Colonic mucosa (tissue), 4 donors: ENCODE data around the gene GARIN5A. TPM values are rescaled to one million over a fixed set of nuclear protein-coding genes. Genes with fewer than 3 reads are reported as not detected.

Source experiments
- DNase-seq: peaks from one replicate; pipeline ENCODE4 v3.0.0-alpha.2; 2020
- H3K27ac ChIP-seq: fragments of 200-600 bp; one replicate; pipeline ENCODE4 v1.8.0; 2021
- H3K27me3 ChIP-seq: fragments of 200-600 bp; one replicate; pipeline ENCODE4 v1.8.0; 2021
- H3K36me3 ChIP-seq: fragments of 200-600 bp; one replicate; pipeline ENCODE4 v1.8.0; 2021
- H3K4me1 ChIP-seq: fragments of 200-600 bp; one replicate; pipeline ENCODE4 v1.8.0; 2021; ENCODE audit warnings: mild to moderate bottlenecking
- H3K4me3 ChIP-seq: fragments of 200-600 bp; one replicate; pipeline ENCODE4 v1.8.0; 2021
- H3K9ac ChIP-seq, 2 donors: one replicate each; pipeline ENCODE4 v1.7.0; 2013; ENCODE audit warnings: control low read depth in 2 of 2, low read depth in 2 of 2, low read length in 2 of 2
- H3K9me3 ChIP-seq: fragments of 200-600 bp; one replicate; pipeline ENCODE4 v1.8.0; 2021
- intact Hi-C: fragments of 100-400 bp; cut with DNase I; formaldehyde crosslinking; loops from one replicate; pipeline ENCODE4 v1.14.1; 2022
- total RNA-seq, 2 donors: library from RNA; stranded (reverse); fragmentation: NEBNext Ultra II Directional in 1 of 2; extraction: Animal tissue kit (Norgen Biotek cat#: 25700) in 1 of 2; gene quantifications; one replicate each; pipeline ENCODE4 v1.2.1, GENCODE V29; 2021
- TF ChIP-seq, protein P1 (sequence below): fragments of 200-600 bp; IDR thresholded peaks from one replicate; pipeline ENCODE4 v1.8.0; 2022; ENCODE audit warnings: antibody characterized with exemption, mild to moderate bottlenecking
- donor health status: healthy.
- donor health status: DM: no; HTN: no; CAD: no.
- donor health status: DM: no; HTN: no; CAD: no.

GARIN5A gene
- total RNA-seq, 2 donors from 2014 or later: 2.1 to 4.4 TPM

DNA sequence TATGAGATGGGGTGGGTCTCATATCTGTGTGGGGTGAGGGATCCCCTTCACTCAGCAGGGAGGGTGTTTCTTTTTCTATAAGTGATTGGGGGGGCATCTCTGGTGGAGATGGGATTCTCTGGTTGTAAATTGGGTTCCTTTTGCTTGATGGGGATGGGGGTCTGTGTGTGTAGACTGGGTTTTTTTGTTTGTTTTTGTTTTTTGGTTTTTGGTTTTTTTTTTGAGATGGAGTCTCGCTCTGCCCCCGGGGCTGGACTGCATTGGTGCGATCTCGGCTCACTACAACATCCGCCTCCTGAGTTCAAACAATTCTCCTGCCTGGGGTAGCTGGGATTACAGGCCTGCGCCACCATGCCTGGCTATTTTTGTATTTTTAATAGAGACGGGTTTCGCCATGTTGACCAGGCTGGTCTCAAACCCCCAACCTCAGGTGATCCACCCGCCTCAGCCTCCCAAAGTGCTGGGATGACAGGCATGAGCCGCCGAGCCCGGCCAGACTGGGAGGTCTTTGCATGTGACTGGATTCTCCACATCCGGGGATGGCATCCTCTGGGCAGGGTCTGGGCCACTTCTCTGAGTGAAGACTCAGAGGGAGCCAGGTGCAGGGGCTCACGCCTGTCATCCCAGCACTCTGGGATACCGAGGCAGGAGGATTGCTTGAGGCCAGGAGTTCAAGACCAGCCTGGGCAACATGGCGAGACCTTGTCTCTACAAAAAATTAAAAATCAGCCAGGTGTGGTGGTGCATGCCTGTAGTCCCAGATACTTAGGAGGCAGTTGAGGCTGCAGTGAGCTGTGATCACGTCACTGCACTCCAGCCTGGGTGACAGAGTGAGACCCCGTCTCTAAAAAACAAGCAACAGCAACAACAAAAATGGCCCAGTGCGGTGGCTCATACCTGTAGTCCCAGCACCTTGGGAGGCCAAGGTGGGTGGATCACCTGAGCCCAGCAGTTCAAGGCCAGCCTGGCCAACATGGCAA is 43.2 kb downstream of the GARIN5A start:
- no peaks in the 10 kb centered on the region for H3K4me1 ChIP-seq
- H3K27me3 ChIP-seq: peaks cover 14% of the 10 kb centered on the region
- H3K27ac ChIP-seq: no peak overlapping the region
- no peaks in the 10 kb centered on the region for H3K36me3 ChIP-seq
- TF ChIP-seq, protein P1, sequence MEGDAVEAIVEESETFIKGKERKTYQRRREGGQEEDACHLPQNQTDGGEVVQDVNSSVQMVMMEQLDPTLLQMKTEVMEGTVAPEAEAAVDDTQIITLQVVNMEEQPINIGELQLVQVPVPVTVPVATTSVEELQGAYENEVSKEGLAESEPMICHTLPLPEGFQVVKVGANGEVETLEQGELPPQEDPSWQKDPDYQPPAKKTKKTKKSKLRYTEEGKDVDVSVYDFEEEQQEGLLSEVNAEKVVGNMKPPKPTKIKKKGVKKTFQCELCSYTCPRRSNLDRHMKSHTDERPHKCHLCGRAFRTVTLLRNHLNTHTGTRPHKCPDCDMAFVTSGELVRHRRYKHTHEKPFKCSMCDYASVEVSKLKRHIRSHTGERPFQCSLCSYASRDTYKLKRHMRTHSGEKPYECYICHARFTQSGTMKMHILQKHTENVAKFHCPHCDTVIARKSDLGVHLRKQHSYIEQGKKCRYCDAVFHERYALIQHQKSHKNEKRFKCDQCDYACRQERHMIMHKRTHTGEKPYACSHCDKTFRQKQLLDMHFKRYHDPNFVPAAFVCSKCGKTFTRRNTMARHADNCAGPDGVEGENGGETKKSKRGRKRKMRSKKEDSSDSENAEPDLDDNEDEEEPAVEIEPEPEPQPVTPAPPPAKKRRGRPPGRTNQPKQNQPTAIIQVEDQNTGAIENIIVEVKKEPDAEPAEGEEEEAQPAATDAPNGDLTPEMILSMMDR: no peak
- no peaks in the 10 kb centered on the region for H3K9me3 ChIP-seq
- H3K4me3 ChIP-seq: no peak overlapping the region
- no peak overlapping the region for H3K9ac ChIP-seq
- no peak for DNase-seq
- intact Hi-C loops: no loop called here

DNA sequence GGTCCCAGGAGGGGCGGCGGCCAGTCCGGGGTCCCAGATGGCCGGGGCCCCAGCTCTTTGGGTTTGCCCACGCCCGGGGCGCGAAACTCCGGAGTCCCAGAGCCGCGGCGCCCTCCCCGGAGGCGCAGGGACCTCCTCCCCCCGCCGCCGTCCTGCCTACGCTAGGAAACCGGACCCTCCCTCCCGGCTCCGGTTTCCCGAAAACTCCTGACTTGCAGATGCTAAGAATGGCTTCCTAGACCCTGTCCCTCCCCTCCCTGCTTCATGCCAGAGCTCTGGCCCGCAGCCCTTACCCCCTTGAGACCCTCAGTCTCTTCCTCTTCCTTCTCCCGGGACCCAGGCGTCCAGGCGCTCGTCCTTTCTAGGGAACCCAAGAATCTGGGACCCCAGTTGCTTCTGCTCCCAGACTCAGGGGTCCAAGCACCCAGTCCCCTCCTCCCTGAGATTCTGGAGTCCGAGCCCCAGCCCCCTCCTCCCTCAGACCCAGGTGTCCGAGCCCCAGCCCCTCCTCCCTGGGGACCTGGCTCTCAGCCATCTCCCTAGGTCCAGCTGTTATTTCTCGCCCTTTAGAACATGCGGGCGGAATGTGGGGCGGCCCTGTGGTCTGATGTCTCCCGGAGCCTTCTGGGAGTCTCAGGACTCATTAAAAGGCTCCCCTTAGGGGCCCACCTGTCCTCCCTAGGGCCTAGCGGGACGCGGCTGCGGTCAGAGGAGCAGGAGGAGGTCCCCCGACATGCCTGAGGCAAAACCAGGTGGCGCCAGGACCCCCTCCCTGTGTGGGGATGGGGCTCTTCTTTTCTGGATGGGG is 44.2 kb downstream of the GARIN5A start, which contains the start of gene MYBPC2:
Gene MYBPC2 (plus strand): TSS at position 672 of the 808 bp plus-strand sequence. CDS start 62 bp downstream, at position 734.
- no peaks in the 10 kb centered on the region for H3K9me3 ChIP-seq
- H3K27ac ChIP-seq: peak within 1 kb of the TSS; percentile 21
- H3K4me1 ChIP-seq: no peaks in the 10 kb centered on the region
- DNase-seq: no peak
- peak within 1 kb of the TSS; percentile 39 to 73 for H3K9ac ChIP-seq
- peaks cover 14% of the 10 kb centered on the region for H3K27me3 ChIP-seq
- H3K36me3 ChIP-seq: no peaks in the 10 kb centered on the region
- intact Hi-C loops: no loop called here
- TF ChIP-seq, protein P1: no peak
- peak within 1 kb of the TSS; percentile 64 for H3K4me3 ChIP-seq

DNA sequence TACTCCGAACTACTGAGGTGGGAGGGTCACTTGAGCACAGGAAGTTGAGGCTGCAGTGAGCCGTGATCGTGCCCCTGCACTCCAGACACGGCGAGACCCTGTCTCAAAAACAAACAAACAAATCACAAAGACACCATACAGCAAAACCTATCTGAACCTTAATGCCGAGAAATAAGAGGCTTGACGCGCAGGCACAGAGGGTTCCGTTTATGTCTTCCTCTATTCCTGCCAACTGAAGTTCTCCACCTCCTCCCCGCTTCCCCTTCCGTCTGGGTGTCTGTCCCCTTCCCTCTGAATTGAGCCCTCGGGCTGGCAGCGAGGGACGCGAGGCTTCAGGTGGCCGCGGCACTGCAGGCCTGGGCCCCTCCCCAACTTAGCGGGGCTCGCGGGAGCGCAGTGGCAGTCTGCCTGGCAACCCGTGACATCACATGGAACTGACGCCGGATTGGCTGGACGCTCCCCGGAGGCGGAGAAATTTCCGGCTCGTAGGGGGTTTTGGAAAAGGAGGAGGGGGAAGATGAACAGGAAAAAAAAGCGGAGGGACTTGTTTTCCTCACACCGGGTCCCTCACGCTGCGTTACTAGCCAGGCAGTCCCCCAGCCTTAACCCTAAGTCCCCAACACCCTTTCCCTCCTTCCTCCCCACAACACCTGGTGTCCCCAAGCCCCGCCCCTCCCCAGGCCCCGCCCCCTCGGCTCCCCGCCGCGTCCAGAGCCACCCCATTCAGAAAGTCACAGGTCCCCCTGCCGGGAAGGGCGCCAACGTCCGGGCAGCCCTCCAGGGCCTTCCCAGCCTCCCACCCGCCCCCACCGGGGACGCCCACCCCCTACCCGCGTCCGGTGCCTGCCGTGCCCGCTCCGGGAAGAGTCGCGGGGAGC is 45.1 kb downstream of the GARIN5A start:
- Histone ChIP-seq H3K36me3 (no peaks in the 10 kb centered on the region), H3K27ac (peak overlapping the region; percentile 21), H3K4me1 (no peaks in the 10 kb centered on the region), H3K4me3 (peak overlapping the region; percentile 64), H3K9ac (peak overlapping the region; percentile 39 to 73), H3K9me3 (no peaks in the 10 kb centered on the region), H3K27me3 (peaks cover 14% of the 10 kb centered on the region)
- TF ChIP-seq, protein P1: no peak
- intact Hi-C loops: no loop called here
- DNase-seq: peak; percentile 85

DNA sequence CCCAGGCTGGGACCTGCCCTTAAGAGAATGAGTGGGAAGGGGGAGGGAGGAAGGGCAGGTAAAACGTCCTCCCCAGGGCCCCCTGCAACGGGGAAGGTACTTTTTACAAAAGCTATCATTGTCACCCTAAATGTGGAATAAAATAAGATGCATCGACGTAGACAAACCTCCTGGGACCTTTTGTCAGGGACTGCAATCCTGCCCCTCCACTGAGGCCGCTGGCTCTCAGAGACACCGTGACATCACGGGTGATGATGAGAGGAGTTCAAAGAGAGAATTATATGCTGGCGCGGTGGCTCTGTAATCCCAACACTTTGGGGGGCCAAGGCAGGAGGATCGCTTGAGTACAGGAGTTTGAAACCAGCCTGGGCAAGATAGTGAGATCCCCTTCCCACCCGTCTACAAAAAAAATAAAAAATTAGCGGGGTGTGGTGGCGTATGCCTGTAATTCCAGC is 45.7 kb downstream of the GARIN5A start:
- Histone ChIP-seq H3K9ac (peak overlapping the region; percentile 26 to 73), H3K27me3 (peaks cover 14% of the 10 kb centered on the region), H3K9me3 (no peaks in the 10 kb centered on the region), H3K27ac (no peak overlapping the region), H3K36me3 (no peaks in the 10 kb centered on the region), H3K4me1 (no peaks in the 10 kb centered on the region), H3K4me3 (peak overlapping the region; percentile 64)
- no peak for DNase-seq
- intact Hi-C loops: no loop called here
- TF ChIP-seq, protein P1: no peak
